Brain microvascular endothelial cell (primary cell): ENCODE data around the gene STING1.
"Not testable (repeated sequence)": the region's sequence is repeated elsewhere in the genome, so short reads cannot be mapped to it uniquely, and the experiment has no call there.

Experiments used
- DNase-seq: peaks from one replicate; pipeline ENCODE4 v3.0.0-alpha.2; 2020
- H3K27ac ChIP-seq: fragments of 250-450 bp; sonication (Bioruptor Pico); 2 replicates; pipeline ENCODE4 v1.5.1; 2020; ENCODE audit warnings: mild to moderate bottlenecking, moderate library complexity
- H3K27me3 ChIP-seq: fragments of 250-450 bp; sonication (Bioruptor Pico); replicated peaks from 2 replicates; pipeline ENCODE4 v1.5.1; 2020; ENCODE audit warnings: mild to moderate bottlenecking
- H3K36me3 ChIP-seq: fragments of 250-450 bp; sonication (Bioruptor Pico); replicated peaks from 2 replicates; pipeline ENCODE4 v1.5.1; 2020; ENCODE audit warnings: mild to moderate bottlenecking
- H3K4me3 ChIP-seq: 2 replicates; pipeline ENCODE4 v1.5.1; 2011; ENCODE audit warnings: low read depth, mild to moderate bottlenecking, control low read depth, low read length, moderate library complexity
- CTCF ChIP-seq: IDR thresholded peaks from 2 replicates; pipeline ENCODE4 v1.5.1; 2011; ENCODE audit warnings: low read depth, mild to moderate bottlenecking, moderate library complexity, low read length, control low read depth, inconsistent platforms; ENCODE audit errors: missing control alignments
- in situ Hi-C: cut with HindIII; loops from 2 replicates; pipeline ENCODE4 v1.10.0; 2017; ENCODE audit warnings: low sequenced_read_pairs, low pct_ligation_motif_present

Gene STING1

GRCh38 chr5:139445325-139446170 lies 37.0 kb downstream of the STING1 start:
- peaks cover 5% of the 10 kb centered on the region for H3K36me3 ChIP-seq
- peak overlapping the region; percentile 13 for H3K27ac ChIP-seq
- no peak overlapping the region for H3K4me3 ChIP-seq
- in situ Hi-C loops, result no loop called here
- H3K27me3 ChIP-seq, result no peaks in the 10 kb centered on the region
- no peak for TF ChIP-seq CTCF
- peak; percentile 73 for DNase-seq

DNA sequence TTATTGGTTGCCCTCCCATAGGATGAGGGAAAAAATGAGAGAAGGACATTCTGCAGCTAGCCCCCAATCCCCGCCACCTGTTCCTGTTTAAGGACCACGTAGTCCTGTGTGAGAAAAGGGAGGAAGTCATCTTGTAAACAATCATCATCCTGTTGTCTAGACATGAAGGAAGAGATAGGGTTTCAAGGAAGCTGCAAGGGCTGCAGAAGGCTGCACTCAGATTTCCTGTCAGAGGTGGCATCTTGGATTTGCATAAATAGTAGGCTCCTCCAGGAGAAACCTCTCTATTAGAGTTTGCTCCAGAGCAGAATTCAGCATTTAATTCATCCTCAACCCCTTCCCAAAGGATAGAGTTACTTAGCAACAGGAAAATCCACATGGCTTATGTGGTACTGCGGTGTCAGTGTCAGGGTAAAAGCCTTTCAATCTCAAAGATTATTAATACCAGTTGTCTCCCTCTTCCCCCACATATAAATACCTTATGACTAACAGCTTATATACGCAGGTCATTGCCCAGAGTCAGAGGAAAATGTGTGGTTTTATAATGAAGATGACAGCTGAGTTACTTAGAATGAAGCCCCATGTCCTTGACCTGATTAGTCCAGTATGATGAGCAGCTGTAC lies 38.6 kb downstream of the STING1 start:
- peaks cover 2% of the 10 kb centered on the region for H3K36me3 ChIP-seq
- H3K4me3 ChIP-seq, result no peak overlapping the region
- peak; percentile 60 for DNase-seq
- peak overlapping the region; percentile 4 for H3K27ac ChIP-seq
- TF ChIP-seq CTCF, result no peak
- in situ Hi-C loops, result no loop called here
- H3K27me3 ChIP-seq, result no peaks in the 10 kb centered on the region

GRCh38 chr5:139440416-139440815 lies 42.1 kb downstream of the STING1 start:
- H3K27ac ChIP-seq, H3K36me3 ChIP-seq, H3K27me3 ChIP-seq, in situ Hi-C loops, H3K4me3 ChIP-seq, DNase-seq: not testable (repeated sequence)

DNA sequence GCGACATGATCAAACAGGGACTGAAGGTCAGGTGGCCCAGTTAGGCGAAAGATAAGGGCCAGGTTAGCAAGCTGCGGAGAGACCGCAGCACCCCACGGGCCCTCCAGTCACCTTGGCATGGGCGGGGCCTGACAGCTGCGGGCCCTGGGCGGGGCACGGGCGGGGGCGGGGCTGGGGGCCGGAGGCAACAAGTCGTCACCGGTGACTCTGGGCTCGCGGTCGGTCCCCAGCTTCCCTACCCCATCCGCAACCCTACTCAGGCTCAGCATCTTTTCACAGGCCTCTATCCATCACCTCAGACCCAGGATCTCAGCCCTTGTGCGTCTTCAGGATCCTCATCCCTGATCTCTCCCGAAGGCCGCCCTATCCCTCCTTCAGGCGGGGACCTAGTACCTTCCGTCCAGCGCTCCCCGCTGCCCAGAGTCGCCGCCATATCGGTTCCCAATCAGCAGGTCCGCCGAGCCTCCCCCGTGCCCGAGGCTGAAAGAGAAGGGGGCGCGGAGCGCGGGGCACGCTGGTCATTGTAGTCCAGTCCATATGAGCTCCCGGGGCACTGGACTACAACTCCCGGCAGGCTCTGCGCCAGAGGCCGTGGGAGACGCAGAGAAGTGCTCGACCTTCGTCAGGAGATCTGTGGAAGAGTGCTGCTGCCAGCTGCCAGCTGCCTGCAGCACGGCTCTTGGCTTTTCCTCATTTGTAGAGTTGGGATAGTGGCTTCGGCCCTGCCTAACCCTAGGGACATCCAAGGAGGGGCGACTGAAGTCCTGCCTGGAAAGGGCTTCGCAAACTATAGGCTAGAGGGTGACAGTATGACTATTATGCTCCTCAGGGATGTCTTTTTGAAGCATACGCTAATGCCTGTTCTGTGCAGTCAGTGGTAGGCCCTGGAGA lies 43.3 kb downstream of the STING1 start, which contains the start of gene DNAJC18:
DNAJC18 (minus strand) TSS at position 513 of the 891 bp plus-strand sequence; CDS start at position 433, 80 bp downstream.
- Histone ChIP-seq H3K27me3 (no peaks in the 10 kb centered on the region), H3K36me3 (no peaks in the 10 kb centered on the region), H3K27ac (peak within 1 kb of the TSS; percentile 90), H3K4me3 (peak within 1 kb of the TSS; percentile 96)
- no peak for TF ChIP-seq CTCF
- DNase-seq, result peak; percentile 89
- in situ Hi-C loops, result no loop called here

DNA sequence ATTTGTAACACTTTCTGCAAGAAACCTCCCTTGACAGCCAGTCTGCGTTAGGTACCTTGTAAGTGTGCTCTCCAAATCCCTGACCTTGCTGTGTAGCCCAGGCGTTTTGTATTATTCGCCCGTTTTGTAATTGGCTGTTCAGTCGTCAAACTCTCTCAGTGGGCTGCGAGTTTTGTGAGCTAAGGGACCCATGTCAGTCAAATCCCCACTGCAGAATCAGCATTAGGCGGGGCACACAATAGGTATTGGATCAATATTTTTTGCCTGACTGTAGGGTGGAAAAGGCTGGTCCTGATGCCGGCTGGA lies 43.9 kb downstream of the STING1 start:
- H3K36me3 ChIP-seq, result no peaks in the 10 kb centered on the region
- peak overlapping the region; percentile 96 for H3K4me3 ChIP-seq
- no peak for DNase-seq
- in situ Hi-C loops, result no loop called here
- no peaks in the 10 kb centered on the region for H3K27me3 ChIP-seq
- H3K27ac ChIP-seq, result no peak overlapping the region
- no peak for TF ChIP-seq CTCF

- no peak overlapping the region for H3K4me3 ChIP-seq
- DNase-seq, result no peak
- TF ChIP-seq CTCF, result no peak
- no peaks in the 10 kb centered on the region for H3K27me3 ChIP-seq
- in situ Hi-C loops, result no loop called here
- H3K27ac ChIP-seq, result no peak overlapping the region
- no peaks in the 10 kb centered on the region for H3K36me3 ChIP-seq
These were observed 46.9 kb downstream of the STING1 start for GRCh38 chr5:139435676-139436075.
